GM12873 (cell line): ENCODE measurements around the gene REXO1.

Source experiments
- CTCF ChIP-seq: IDR thresholded peaks from 2 replicates; pipeline ENCODE4 v1.5.1; 2012; ENCODE audit warnings: low read depth, mild to moderate bottlenecking, moderate library complexity, low read length, control low read depth; ENCODE audit not compliant: insufficient read depth; ENCODE audit errors: missing control alignments

Gene REXO1

DNA sequence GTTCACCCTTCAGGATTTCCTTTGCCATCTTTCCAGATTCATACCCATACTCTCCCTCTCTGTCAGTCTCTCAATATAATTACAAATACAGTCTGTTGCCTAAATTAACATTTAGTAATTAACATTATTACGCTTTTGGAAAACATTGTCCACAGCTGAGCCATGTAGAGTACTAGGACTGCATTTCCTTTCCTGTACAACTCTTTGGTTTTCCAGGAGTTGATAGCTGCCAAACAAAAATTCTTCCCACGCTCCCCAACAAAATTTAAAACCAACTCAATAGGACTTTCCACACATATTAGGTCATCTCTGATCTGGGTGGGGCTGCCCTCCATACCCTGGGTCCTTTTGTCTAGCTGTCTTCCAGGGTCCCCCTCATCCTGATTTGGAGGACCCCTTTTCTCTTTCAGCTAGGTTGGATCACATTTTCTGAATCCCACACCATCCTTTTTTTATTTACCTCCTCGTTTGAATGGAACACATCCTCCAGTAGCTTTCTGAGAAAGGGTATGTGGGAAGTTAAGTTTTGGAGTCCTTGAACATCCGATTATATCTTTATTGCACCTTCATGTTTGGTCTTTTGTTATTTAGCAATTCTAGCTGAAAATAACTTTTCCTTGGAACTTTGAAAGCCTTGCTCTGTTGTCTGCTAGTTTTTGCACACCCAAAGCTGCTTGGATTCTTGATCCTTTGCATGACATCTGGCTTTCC lies 77.3 kb downstream of the REXO1 start:
- TF ChIP-seq CTCF, result no peak

GRCh38 chr19:1769645-1769985 lies 78.7 kb downstream of the REXO1 start:
- no peak for TF ChIP-seq CTCF

- TF ChIP-seq CTCF, result no peak
Observed at GRCh38 chr19:1768918-1769644, 79.2 kb downstream of the REXO1 start.

DNA sequence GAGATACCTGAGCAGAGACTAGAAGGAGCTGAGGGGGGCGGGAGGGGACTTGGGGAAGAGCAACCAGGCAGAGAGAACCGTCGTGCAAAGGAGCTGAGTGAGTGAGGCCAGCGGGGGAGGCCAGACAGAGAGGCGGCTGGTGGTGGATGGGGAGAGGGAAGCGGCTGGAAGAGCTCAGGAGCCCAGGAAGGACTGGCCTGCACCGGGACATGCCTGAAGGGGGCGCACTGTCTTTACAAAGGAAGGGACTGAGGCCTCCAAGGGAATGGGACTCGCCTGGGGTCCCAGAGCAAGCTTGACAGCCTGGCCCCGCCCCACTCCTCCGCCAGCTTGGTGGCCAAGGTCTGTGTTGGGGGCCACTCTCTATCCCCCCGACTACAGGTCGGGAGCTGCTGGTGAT lies 80.0 kb downstream of the REXO1 start:
- TF ChIP-seq CTCF, result peak; percentile 38

DNA sequence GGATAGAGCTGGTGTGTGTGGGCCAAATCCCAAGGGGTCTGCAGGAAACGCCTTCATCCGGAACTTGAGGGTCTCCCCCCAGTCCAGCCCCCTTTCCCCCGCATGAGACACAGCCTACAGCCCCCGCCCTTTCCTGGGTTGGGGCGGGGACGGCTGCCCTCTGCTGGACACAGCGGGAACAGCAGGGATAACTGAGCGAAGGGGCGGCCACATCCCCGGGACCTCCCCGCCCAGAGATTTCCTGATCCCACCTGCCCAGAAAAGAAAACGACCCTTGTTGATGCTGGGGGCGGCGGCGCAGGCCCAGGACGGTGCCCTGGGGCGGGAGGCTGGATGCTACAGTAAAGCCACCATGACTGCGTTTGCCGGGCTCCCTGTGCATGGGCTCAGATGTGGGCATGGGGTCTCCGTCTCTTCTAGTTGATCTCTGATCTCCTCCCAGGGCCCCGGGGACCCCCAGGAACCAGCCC lies 80.8 kb downstream of the REXO1 start:
- TF ChIP-seq CTCF, result peak; percentile 90

DNA sequence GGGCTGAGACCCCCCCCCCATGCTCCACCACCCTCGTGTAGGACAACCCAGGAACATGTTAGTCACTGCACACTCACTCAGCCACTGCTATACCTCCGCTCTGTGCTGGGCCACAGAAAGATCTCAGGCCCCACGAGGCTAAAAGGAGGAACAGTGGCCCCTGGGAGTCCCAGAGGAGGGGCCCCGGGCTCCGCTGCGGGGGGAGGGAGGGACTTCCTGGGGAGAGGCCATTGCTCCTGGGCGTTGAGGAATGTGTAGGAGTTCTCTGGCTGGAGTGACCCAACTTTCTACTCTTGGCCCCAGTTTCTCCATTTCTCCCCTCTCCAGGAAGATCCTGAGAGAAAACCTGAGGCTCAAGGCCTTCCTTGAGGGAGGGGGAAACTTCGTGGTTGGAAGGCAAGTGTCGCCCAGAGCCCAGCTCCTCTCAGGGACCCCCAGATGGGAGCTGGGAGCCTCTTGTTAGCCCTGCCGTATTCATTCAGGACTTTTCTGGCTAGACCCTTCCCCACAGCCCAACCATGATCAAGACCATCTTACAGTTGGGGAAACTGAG lies 81.4 kb downstream of the REXO1 start:
- no peak for TF ChIP-seq CTCF
